Fibroblast of lung (primary cell): ENCODE results near the gene GAS2L2. TPM values are rescaled to one million over a fixed set of nuclear protein-coding genes. Genes with fewer than 3 reads are reported as not detected.

ENCODE experiments used
- DNase-seq, 2 donors: peaks; one replicate each; pipeline versions ENCODE4 v3.0.0 to v3.0.0-alpha.2; 2010; ENCODE audit warnings: low read depth in 2 of 2
- H2AFZ ChIP-seq: 2 replicates; pipeline ENCODE4 v1.5.1; 2012; ENCODE audit warnings: low read length, control low read depth, inconsistent platforms
- H3K27ac ChIP-seq: 2 replicates; pipeline ENCODE4 v1.5.1; 2011; ENCODE audit warnings: low read length, control low read depth; ENCODE audit not compliant: insufficient read depth
- H3K27me3 ChIP-seq: 2 replicates; pipeline ENCODE4 v1.5.1; 2011; ENCODE audit warnings: mild to moderate bottlenecking, low read length; ENCODE audit not compliant: control insufficient read depth, insufficient read depth
- H3K36me3 ChIP-seq: 2 replicates; pipeline ENCODE4 v1.5.1; 2011; ENCODE audit warnings: low read length; ENCODE audit not compliant: control insufficient read depth, insufficient read depth
- H3K4me1 ChIP-seq: 2 replicates; pipeline ENCODE4 v1.5.1; 2011; ENCODE audit warnings: low read length; ENCODE audit not compliant: control insufficient read depth, insufficient read depth; ENCODE audit errors: extremely low read depth
- H3K4me2 ChIP-seq: 2 replicates; pipeline ENCODE4 v1.5.1; 2011; ENCODE audit warnings: low read length, control low read depth; ENCODE audit not compliant: insufficient read depth; ENCODE audit errors: extremely low read depth
- H3K4me3 ChIP-seq, 4 experiments: fragments of 200-600 bp in 1 of 4; sonication (generic) in 1 of 4; replicated peaks in 1 of 4; 2 replicates each; pipeline ENCODE4 v1.5.1; 2011 to 2016; ENCODE audit warnings: low read length in 4 of 4, low read depth in 3 of 4, mild to moderate bottlenecking in 3 of 4, control low read depth in 2 of 4, inconsistent platforms in 1 of 4, mixed read lengths in 1 of 4; ENCODE audit not compliant: insufficient read depth in 1 of 4; ENCODE audit errors: control extremely low read depth in 1 of 4
- H3K79me2 ChIP-seq: 2 replicates; pipeline ENCODE4 v1.5.1; 2012; ENCODE audit warnings: mild to moderate bottlenecking, low read length, inconsistent platforms; ENCODE audit not compliant: control insufficient read depth, insufficient read depth
- H3K9ac ChIP-seq: 2 replicates; pipeline ENCODE4 v1.5.1; 2011; ENCODE audit warnings: mild to moderate bottlenecking, low read length, control low read depth; ENCODE audit not compliant: insufficient read depth
- H3K9me3 ChIP-seq: 2 replicates; pipeline ENCODE4 v1.5.1; 2012; ENCODE audit warnings: low read depth, low read length; ENCODE audit not compliant: control insufficient read depth, insufficient read depth
- H4K20me1 ChIP-seq: 2 replicates; pipeline ENCODE4 v1.5.1; 2011; ENCODE audit warnings: low read length; ENCODE audit not compliant: control insufficient read depth, insufficient read depth; ENCODE audit errors: extremely low read depth
- EZH2 ChIP-seq: IDR thresholded peaks from 2 replicates; pipeline ENCODE4 v1.5.1; 2012; ENCODE audit warnings: low read length, control low read depth, mild to moderate bottlenecking; ENCODE audit errors: missing control alignments
- polyA plus RNA-seq, 2 donors: library from polyadenylated mRNA; depleted of rRNA in 1 of 2; stranded (reverse) in 1 of 2; unstranded in 1 of 2; fragments of >200 nt; gene quantifications; 2 replicates each; pipeline ENCODE4 v1.2.1, GENCODE V29; 2011 to 2012; ENCODE audit warnings: missing spikeins in 1 of 2
- total RNA-seq: library from RNA; depleted of rRNA; stranded (reverse); fragments of >200 nt; gene quantifications from 2 replicates; pipeline ENCODE4 v1.2.1, GENCODE V29; 2014
- TF ChIP-seq, protein P1 (sequence below), 2 donors: IDR thresholded peaks in 1 of 2; conservative IDR thresholded peaks in 1 of 2; 1 replicate in 1 of 2; 2 replicates in 1 of 2; pipeline ENCODE4 v1.5.1; 2011 to 2012; ENCODE audit warnings: low read length in 2 of 2, control low read depth in 1 of 2, inconsistent platforms in 1 of 2, low read depth in 1 of 2, mild to moderate bottlenecking in 1 of 2

Gene GAS2L2
- total and polyA plus RNA-seq, 2 donors (not counting 1 experiment from before 2014, with no cell fraction given), result not detected

GRCh38 chr17:35733366-35733765 lies 19.7 kb downstream of the GAS2L2 start:
- no peak overlapping the region for H3K9ac ChIP-seq

GRCh38 chr17:35732806-35733136 lies 20.3 kb downstream of the GAS2L2 start:
- H3K79me2 ChIP-seq, result no peaks in the 10 kb centered on the region
- H3K4me1 ChIP-seq, result no peaks in the 10 kb centered on the region
- no peaks in the 10 kb centered on the region for H4K20me1 ChIP-seq
- no peak overlapping the region for H3K27ac ChIP-seq
- H3K9me3 ChIP-seq, result no peaks in the 10 kb centered on the region
- peaks cover under 1% of the 10 kb centered on the region for H3K36me3 ChIP-seq
- TF ChIP-seq, protein P1, sequence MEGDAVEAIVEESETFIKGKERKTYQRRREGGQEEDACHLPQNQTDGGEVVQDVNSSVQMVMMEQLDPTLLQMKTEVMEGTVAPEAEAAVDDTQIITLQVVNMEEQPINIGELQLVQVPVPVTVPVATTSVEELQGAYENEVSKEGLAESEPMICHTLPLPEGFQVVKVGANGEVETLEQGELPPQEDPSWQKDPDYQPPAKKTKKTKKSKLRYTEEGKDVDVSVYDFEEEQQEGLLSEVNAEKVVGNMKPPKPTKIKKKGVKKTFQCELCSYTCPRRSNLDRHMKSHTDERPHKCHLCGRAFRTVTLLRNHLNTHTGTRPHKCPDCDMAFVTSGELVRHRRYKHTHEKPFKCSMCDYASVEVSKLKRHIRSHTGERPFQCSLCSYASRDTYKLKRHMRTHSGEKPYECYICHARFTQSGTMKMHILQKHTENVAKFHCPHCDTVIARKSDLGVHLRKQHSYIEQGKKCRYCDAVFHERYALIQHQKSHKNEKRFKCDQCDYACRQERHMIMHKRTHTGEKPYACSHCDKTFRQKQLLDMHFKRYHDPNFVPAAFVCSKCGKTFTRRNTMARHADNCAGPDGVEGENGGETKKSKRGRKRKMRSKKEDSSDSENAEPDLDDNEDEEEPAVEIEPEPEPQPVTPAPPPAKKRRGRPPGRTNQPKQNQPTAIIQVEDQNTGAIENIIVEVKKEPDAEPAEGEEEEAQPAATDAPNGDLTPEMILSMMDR (conservative IDR thresholded peaks at IDR 0.05 in 1 of 2, IDR thresholded peaks at IDR 0.05 in 1 of 2; ENCODE audit: low read depth in 1 of 2, low read length in 2 of 2), result no peak
- no peak overlapping the region for H2AFZ ChIP-seq
- no peak for DNase-seq
- H3K9ac ChIP-seq, result no peak overlapping the region
- H3K4me3 ChIP-seq, result peak overlapping the region in 1 of 4 experiments; percentile 69
- no peak overlapping the region for H3K4me2 ChIP-seq
- H3K27me3 ChIP-seq, result peaks cover 4% of the 10 kb centered on the region

More at GRCh38 chr17:35733366-35733765, 19.7 kb downstream of the GAS2L2 start:
- H3K27ac ChIP-seq, result no peak overlapping the region
- no peak overlapping the region for H2AFZ ChIP-seq
- H3K36me3 ChIP-seq, result no peaks in the 10 kb centered on the region
- peaks cover 4% of the 10 kb centered on the region for H3K27me3 ChIP-seq
- H3K79me2 ChIP-seq, result no peaks in the 10 kb centered on the region
- no peak for DNase-seq
- H3K4me2 ChIP-seq, result no peak overlapping the region
- no peaks in the 10 kb centered on the region for H3K9me3 ChIP-seq
- no peak overlapping the region for H3K4me3 ChIP-seq
- TF ChIP-seq EZH2, result no peak
- TF ChIP-seq, protein P1 (conservative IDR thresholded peaks at IDR 0.05 in 1 of 2, IDR thresholded peaks at IDR 0.05 in 1 of 2; ENCODE audit: low read depth in 1 of 2, low read length in 2 of 2), result no peak
- no peaks in the 10 kb centered on the region for H3K4me1 ChIP-seq
- H4K20me1 ChIP-seq, result no peaks in the 10 kb centered on the region

GRCh38 chr17:35731917-35732805 lies 20.9 kb downstream of the GAS2L2 start:
- H3K79me2 ChIP-seq, result no peaks in the 10 kb centered on the region
- H3K27me3 ChIP-seq, result peaks cover 4% of the 10 kb centered on the region
- peak overlapping the region in 3 of 4 experiments; percentile 11 to 69 (median 60) for H3K4me3 ChIP-seq
- no peak overlapping the region for H2AFZ ChIP-seq
- H3K27ac ChIP-seq, result no peak overlapping the region
- no peak overlapping the region for H3K4me2 ChIP-seq
- peaks cover 2% of the 10 kb centered on the region for H3K36me3 ChIP-seq
- H3K4me1 ChIP-seq, result no peaks in the 10 kb centered on the region
- TF ChIP-seq EZH2, result peak; percentile 74
- TF ChIP-seq, protein P1 (conservative IDR thresholded peaks at IDR 0.05 in 1 of 2, IDR thresholded peaks at IDR 0.05 in 1 of 2; ENCODE audit: low read depth in 1 of 2, low read length in 2 of 2), result no peak
- H3K9me3 ChIP-seq, result no peaks in the 10 kb centered on the region
- no peaks in the 10 kb centered on the region for H4K20me1 ChIP-seq
- H3K9ac ChIP-seq, result no peak overlapping the region
- DNase-seq, result no peak
